Fibroblast of mammary gland (primary cell): ENCODE measurements around the gene TTC23.

Experiments used
- DNase-seq: peaks from one replicate; pipeline ENCODE4 v3.0.0-alpha.2; 2010; ENCODE audit warnings: low read depth
- H3K4me3 ChIP-seq: 2 replicates; pipeline ENCODE4 v1.5.1; 2011; ENCODE audit warnings: low read depth, mild to moderate bottlenecking, low read length, moderate library complexity; ENCODE audit not compliant: control insufficient read depth
- CTCF ChIP-seq: conservative IDR thresholded peaks from 2 replicates; pipeline ENCODE4 v1.5.1; 2011; ENCODE audit warnings: low read depth, low read length, inconsistent platforms; ENCODE audit not compliant: control insufficient read depth, insufficient read depth

The TTC23 gene

GRCh38 chr15:99132634-99133287, 116.6 kb downstream of the TTC23 start:
- TF ChIP-seq CTCF = no peak
- no peak overlapping the region for H3K4me3 ChIP-seq

GRCh38 chr15:99132122-99132521, 117.3 kb downstream of the TTC23 start:
- TF ChIP-seq CTCF = no peak
- no peak for DNase-seq
- H3K4me3 ChIP-seq = no peak overlapping the region

More at GRCh38 chr15:99132634-99133287, 116.6 kb downstream of the TTC23 start:
- DNase-seq = no peak

GRCh38 chr15:99131441-99132023, 117.8 kb downstream of the TTC23 start:
- no peak for TF ChIP-seq CTCF
- H3K4me3 ChIP-seq = no peak overlapping the region
- DNase-seq = no peak

DNA sequence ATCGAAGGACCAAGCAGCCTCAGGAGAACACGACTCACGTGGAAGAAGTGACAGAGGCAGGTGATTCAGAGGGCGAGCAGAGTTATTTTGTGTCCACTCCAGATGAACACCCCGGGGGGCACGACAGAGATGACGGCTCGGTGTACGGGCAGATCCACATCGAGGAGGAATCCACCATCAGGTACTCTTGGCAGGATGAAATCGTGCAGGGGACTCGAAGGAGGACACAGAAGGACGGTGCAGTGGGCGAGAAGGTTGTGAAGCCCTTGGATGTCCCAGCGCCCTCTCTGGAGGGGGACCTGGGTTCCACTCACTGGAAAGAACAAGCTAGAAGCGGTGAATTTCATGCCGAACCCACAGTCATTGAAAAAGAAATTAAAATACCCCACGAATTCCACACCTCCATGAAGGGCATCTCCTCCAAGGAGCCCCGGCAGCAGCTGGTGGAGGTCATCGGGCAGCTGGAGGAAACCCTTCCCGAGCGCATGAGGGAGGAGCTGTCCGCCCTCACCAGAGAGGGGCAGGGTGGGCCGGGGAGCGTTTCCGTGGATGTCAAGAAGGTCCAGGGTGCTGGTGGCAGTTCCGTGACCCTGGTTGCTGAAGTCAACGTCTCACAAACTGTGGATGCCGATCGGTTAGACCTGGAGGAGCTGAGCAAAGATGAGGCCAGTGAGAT, 118.5 kb downstream of the TTC23 start:
- DNase-seq = no peak
- TF ChIP-seq CTCF = no peak

GRCh38 chr15:99130314-99130713, 119.1 kb downstream of the TTC23 start:
- no peak for TF ChIP-seq CTCF
- no peak for DNase-seq
- H3K4me3 ChIP-seq = no peak overlapping the region

More for the DNA sequence above, 118.5 kb downstream of the TTC23 start:
- H3K4me3 ChIP-seq = no peak overlapping the region

DNA sequence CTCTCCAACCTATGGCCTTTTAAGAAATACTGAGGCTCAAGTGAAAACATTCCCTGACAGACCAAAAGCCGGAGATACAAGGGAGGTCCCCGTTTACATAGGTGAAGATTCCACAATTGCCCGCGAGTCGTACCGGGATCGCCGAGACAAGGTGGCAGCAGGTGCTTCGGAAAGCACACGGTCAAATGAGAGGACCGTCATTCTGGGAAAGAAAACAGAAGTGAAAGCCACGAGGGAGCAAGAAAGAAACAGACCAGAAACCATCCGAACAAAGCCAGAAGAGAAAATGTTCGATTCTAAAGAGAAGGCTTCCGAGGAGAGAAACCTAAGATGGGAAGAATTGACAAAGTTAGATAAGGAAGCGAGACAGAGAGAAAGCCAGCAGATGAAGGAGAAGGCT, 119.7 kb downstream of the TTC23 start:
- TF ChIP-seq CTCF = no peak
- no peak overlapping the region for H3K4me3 ChIP-seq
- DNase-seq = no peak
